ENCODE results near the gene DYSF. TPM values are rescaled to one million over a fixed set of nuclear protein-coding genes. Genes with fewer than 3 reads are reported as not detected.

The DYSF gene
- total RNA-seq, 4 donors from 2014 or later, result 2.6 to 20.7 (median 12.7) TPM

DNA sequence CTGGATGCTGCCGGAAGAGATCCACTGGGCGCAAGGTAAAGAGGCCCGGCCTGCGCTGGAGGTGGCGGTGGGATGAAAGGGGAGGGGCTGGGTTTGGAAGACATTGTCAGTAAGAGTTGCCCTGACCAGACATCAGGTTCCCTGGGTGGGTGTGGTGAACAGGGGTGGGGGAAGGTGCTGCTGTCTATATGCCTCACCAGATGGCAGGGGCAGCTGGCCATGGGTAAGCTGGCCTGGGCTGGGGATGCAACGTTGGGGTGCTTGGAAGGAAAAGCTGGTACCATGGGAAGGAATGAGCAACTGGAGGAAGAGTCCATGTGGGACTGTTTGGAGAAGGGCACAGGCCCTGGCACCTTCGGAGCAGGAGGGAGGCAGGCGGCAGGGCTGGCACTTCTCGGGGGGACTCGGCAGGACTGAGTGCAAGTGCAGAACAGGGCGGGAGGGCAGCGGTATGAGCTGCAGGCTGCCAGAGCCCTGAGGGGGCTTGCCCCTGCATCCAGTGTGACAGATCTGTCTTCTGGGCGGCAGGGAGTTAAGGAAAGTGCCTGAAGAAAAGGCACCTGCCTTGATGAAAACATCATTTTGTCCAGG is 146.4 kb downstream of the DYSF start:
- Histone ChIP-seq H3K9me3 (no peaks in the 10 kb centered on the region), H3K27me3 (no peaks in the 10 kb centered on the region), H3K27ac (no peak overlapping the region), H3K4me3 (no peak overlapping the region), H3K4me1 (no peaks in the 10 kb centered on the region), H3K36me3 (no peaks in the 10 kb centered on the region)
- intact Hi-C loops (cut with DNase I; ENCODE audit: low total_unique reads), result no loop called here
- no peak for TF ChIP-seq POLR2A (IDR thresholded peaks at IDR 0.05)
- TF ChIP-seq, protein P1, sequence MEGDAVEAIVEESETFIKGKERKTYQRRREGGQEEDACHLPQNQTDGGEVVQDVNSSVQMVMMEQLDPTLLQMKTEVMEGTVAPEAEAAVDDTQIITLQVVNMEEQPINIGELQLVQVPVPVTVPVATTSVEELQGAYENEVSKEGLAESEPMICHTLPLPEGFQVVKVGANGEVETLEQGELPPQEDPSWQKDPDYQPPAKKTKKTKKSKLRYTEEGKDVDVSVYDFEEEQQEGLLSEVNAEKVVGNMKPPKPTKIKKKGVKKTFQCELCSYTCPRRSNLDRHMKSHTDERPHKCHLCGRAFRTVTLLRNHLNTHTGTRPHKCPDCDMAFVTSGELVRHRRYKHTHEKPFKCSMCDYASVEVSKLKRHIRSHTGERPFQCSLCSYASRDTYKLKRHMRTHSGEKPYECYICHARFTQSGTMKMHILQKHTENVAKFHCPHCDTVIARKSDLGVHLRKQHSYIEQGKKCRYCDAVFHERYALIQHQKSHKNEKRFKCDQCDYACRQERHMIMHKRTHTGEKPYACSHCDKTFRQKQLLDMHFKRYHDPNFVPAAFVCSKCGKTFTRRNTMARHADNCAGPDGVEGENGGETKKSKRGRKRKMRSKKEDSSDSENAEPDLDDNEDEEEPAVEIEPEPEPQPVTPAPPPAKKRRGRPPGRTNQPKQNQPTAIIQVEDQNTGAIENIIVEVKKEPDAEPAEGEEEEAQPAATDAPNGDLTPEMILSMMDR (IDR thresholded peaks at IDR 0.05), result no peak
- DNase-seq, result no peak

DNA sequence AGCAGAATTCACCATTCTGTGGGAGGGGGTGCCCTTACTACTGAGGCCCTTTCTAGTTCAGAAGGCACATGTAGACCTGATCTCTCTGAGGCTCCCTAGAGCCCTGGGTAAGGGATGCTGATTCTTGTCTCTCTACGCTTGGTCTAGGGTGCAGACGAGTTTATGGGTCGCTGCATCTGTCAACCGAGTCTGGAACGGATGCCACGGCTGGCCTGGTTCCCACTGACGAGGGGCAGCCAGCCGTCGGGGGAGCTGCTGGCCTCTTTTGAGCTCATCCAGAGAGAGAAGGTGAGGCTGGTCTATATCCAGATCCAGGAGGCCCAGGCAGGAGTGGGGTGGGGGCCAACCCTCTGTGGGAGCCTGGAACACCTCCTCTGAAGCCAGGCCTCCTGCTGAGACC is 147.2 kb downstream of the DYSF start:
- Histone ChIP-seq H3K36me3 (no peaks in the 10 kb centered on the region), H3K4me1 (no peaks in the 10 kb centered on the region), H3K27me3 (no peaks in the 10 kb centered on the region), H3K27ac (no peak overlapping the region), H3K4me3 (no peak overlapping the region), H3K9me3 (no peaks in the 10 kb centered on the region)
- TF ChIP-seq, protein P1 (IDR thresholded peaks at IDR 0.05), result no peak
- no peak for TF ChIP-seq POLR2A (IDR thresholded peaks at IDR 0.05)
- intact Hi-C loops (cut with DNase I; ENCODE audit: low total_unique reads), result no loop called here
- DNase-seq, result no peak

DNA sequence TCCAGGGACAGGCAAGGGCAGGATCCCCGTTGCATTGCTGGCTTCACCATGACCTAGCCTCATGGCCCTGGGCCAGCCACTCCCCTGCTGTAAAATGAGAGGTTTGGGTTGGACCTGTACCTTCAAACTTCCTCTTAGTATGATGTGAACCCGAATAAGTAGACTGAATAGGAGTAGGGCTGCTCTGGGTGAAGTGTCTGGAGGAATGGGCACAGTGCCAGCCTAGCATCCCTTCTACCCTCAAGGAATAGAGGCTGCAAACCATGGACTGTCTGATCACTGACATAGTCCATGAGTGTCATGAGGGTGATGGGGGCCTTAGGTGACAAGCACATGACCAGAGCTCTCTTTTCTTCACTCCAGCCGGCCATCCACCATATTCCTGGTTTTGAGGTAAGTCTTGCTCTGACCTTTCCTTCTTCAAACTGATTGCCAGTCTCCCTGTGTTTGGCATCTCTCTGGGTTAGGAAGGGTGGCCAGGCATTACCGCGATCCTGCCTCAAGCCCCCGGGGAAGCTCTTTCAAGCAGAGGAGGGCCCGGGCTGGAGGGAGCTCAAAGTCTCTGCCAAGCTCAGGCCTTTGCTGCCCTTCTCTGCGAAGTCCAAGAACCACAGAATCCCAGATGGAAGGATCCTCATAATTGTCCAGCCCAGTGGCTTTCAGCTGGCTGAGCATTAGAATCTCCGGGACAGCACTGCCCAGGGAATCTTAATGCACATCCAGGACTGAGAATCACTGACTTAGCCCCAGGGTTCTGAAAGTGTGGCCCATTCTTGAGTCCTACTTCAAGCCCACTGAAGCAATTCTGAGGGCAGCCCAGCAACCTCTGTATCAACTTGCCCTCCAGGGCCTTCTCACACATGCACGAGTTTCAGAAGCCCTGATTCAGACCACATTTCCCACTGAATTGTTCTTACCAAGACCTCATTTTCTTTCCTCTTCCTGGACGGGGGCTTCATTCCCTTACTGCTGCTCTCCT is 148.1 kb downstream of the DYSF start:
- intact Hi-C loops (cut with DNase I; ENCODE audit: low total_unique reads), result no loop called here
- H3K4me3 ChIP-seq, result no peak overlapping the region
- no peaks in the 10 kb centered on the region for H3K4me1 ChIP-seq
- no peaks in the 10 kb centered on the region for H3K36me3 ChIP-seq
- no peaks in the 10 kb centered on the region for H3K9me3 ChIP-seq
- H3K27ac ChIP-seq, result no peak overlapping the region
- TF ChIP-seq POLR2A (IDR thresholded peaks at IDR 0.05), result no peak
- TF ChIP-seq, protein P1 (IDR thresholded peaks at IDR 0.05), result no peak
- DNase-seq, result no peak
- H3K27me3 ChIP-seq, result no peaks in the 10 kb centered on the region

DNA sequence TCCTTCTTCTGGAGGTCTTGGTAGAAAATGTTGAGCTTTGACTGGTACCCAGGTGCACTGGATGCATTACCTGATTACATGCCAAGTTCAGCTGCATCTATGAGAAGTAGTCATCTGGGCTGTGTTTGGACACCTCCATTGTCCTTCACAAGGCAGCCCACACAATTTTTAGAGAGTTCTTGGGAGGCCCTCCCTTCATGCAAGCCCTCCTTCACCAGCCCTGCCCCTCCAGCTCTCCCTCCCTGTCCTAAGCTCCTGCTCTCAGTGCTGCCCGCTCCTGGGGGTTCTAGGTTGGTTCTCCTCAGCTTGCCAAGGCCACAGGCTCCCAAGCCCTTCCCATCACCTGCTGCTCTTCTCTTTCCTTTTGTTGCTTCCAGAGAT is 148.7 kb downstream of the DYSF start:
- Histone ChIP-seq H3K4me3 (no peak overlapping the region), H3K27me3 (no peaks in the 10 kb centered on the region), H3K27ac (no peak overlapping the region), H3K9me3 (no peaks in the 10 kb centered on the region), H3K36me3 (no peaks in the 10 kb centered on the region), H3K4me1 (no peaks in the 10 kb centered on the region)
- TF ChIP-seq, protein P1 (IDR thresholded peaks at IDR 0.05), result no peak
- TF ChIP-seq POLR2A (IDR thresholded peaks at IDR 0.05), result no peak
- DNase-seq, result no peak
- intact Hi-C loops (cut with DNase I; ENCODE audit: low total_unique reads), result no loop called here

DNA sequence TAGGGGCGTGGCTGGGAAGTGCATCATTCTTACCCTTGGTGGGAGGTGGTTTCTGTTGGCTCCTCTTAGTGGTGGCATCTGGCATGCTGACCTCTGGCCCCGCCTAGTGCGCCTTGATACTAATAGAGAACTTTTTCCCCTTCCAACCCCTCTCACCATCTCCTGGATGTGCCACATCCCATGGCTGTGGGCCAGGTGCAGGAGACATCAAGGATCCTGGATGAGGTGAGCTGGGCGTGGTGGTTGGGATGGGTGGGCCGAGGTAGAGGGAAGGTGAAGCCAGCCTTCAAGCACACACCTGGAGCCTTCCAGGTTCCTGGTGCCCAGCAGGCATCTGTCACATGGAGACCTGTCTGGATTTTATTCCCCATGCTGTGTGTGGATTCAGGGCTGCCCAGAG is 149.2 kb downstream of the DYSF start:
- Histone ChIP-seq H3K4me1 (no peaks in the 10 kb centered on the region), H3K4me3 (no peak overlapping the region), H3K36me3 (no peaks in the 10 kb centered on the region), H3K27ac (no peak overlapping the region), H3K9me3 (no peaks in the 10 kb centered on the region), H3K27me3 (no peaks in the 10 kb centered on the region)
- TF ChIP-seq, protein P1 (IDR thresholded peaks at IDR 0.05), result no peak
- no peak for TF ChIP-seq POLR2A (IDR thresholded peaks at IDR 0.05)
- intact Hi-C loops (cut with DNase I; ENCODE audit: low total_unique reads), result no loop called here
- DNase-seq, result no peak
